DOHH2 (cell line): ENCODE results near the gene GPC4.

Source experiments
- H3F3A ChIP-seq: fragments of 200-600 bp; sonication (generic), shearing (Covaris generic); 2 replicates; pipeline ENCODE4 v1.6.0; 2016; ENCODE audit warnings: antibody characterized with exemption, mild to moderate bottlenecking; ENCODE audit not compliant: control insufficient read depth, insufficient read depth
- H3K27ac ChIP-seq: fragments of 200-600 bp; sonication (generic); 2 replicates; pipeline ENCODE4 v1.5.1; 2014; ENCODE audit warnings: low read depth, mild to moderate bottlenecking, low read length, moderate library complexity
- H3K27me3 ChIP-seq: fragments of 200-600 bp; sonication (generic); 2 replicates; pipeline ENCODE4 v1.6.1; 2014; ENCODE audit warnings: mild to moderate bottlenecking, low read length, mixed read lengths; ENCODE audit not compliant: control insufficient read depth
- H3K36me3 ChIP-seq: fragments of 200-600 bp; sonication (generic); 2 replicates; pipeline ENCODE4 v1.6.1; 2014; ENCODE audit warnings: mild to moderate bottlenecking, low read length, moderate library complexity, mixed read lengths; ENCODE audit not compliant: control insufficient read depth
- H3K4me1 ChIP-seq: fragments of 200-600 bp; sonication (generic); 2 replicates; pipeline ENCODE4 v1.6.1; 2014; ENCODE audit warnings: mild to moderate bottlenecking, low read length, mixed read lengths; ENCODE audit not compliant: control insufficient read depth
- H3K4me2 ChIP-seq: fragments of 200-600 bp; sonication (generic); 2 replicates; pipeline ENCODE4 v1.6.0; 2014; ENCODE audit warnings: mild to moderate bottlenecking, low read length, moderate library complexity
- H3K4me3 ChIP-seq: fragments of 200-600 bp; sonication (generic); 2 replicates; pipeline ENCODE4 v1.5.1; 2014; ENCODE audit warnings: mild to moderate bottlenecking, low read length, mixed read lengths
- H3K79me2 ChIP-seq: fragments of 200-600 bp; sonication (generic); 2 replicates; pipeline ENCODE4 v1.6.1; 2014; ENCODE audit warnings: mild to moderate bottlenecking, low read length, mixed read lengths; ENCODE audit not compliant: control insufficient read depth
- H3K9me2 ChIP-seq: fragments of 200-600 bp; sonication (generic); replicated peaks from 2 replicates; pipeline ENCODE4 v1.6.1; 2014; ENCODE audit warnings: mild to moderate bottlenecking, low read length, mixed read lengths; ENCODE audit not compliant: control insufficient read depth
- H3K9me3 ChIP-seq: fragments of 200-600 bp; sonication (generic); 2 replicates; pipeline ENCODE4 v1.6.1; 2014; ENCODE audit warnings: antibody characterized with exemption, low read length, mixed read lengths; ENCODE audit not compliant: control insufficient read depth, insufficient read depth
- H4K20me1 ChIP-seq: fragments of 200-600 bp; sonication (generic); 2 replicates; pipeline ENCODE4 v1.6.0; 2014; ENCODE audit warnings: low read depth, mild to moderate bottlenecking, antibody characterized with exemption, low read length, moderate library complexity; ENCODE audit not compliant: control insufficient read depth, insufficient read depth
- EZH2phosphoT487 ChIP-seq: fragments of 200-600 bp; sonication (generic); IDR thresholded peaks from 2 replicates; pipeline ENCODE4 v1.6.1; 2017; ENCODE audit warnings: borderline replicate concordance, mild to moderate bottlenecking, antibody characterized with exemption, low read length, moderate library complexity, mixed read lengths
- TF ChIP-seq, protein P1 (sequence below): fragments of 200-600 bp; sonication (generic); IDR thresholded peaks from one replicate; pipeline ENCODE4 v1.5.1; 2014; ENCODE audit warnings: antibody characterized with exemption, mild to moderate bottlenecking, low read depth, low read length; ENCODE audit not compliant: poor library complexity, severe bottlenecking

The GPC4 gene

DNA sequence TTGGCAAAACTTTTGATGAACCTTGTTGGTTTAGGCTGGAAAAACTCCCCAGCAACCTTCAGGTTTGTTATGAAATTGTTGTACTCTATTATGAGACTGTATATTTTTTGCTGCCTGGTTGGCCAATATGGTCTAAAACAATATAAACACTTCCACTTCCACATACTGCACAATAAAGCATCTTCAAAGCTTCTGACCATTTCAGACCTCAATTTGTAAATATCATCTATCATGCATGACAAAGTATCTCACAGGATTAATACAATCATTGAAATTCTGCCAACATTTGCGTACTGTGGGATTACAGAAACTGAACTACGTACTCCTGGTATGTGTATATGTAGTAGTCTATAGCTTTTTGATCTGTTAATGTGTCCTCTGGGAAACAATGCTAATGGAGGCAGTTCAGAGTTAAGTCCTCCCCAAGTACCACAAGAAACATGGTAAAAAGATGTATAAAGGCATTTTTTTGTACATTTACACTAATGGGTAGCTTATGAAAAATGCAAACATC lies 40.4 kb downstream of the GPC4 start:
- Histone ChIP-seq H3K4me3 (no peak overlapping the region), H3K27ac (no peak overlapping the region), H3F3A (no peaks in the 10 kb centered on the region), H4K20me1 (no peaks in the 10 kb centered on the region), H3K27me3 (no peaks in the 10 kb centered on the region), H3K4me2 (peak overlapping the region; percentile 34), H3K9me3 (no peaks in the 10 kb centered on the region), H3K4me1 (peaks cover 73% of the 10 kb centered on the region), H3K9me2 (no peaks in the 10 kb centered on the region), H3K36me3 (no peaks in the 10 kb centered on the region), H3K79me2 (peaks cover 14% of the 10 kb centered on the region)
- no peak for TF ChIP-seq EZH2phosphoT487
- TF ChIP-seq, protein P1, sequence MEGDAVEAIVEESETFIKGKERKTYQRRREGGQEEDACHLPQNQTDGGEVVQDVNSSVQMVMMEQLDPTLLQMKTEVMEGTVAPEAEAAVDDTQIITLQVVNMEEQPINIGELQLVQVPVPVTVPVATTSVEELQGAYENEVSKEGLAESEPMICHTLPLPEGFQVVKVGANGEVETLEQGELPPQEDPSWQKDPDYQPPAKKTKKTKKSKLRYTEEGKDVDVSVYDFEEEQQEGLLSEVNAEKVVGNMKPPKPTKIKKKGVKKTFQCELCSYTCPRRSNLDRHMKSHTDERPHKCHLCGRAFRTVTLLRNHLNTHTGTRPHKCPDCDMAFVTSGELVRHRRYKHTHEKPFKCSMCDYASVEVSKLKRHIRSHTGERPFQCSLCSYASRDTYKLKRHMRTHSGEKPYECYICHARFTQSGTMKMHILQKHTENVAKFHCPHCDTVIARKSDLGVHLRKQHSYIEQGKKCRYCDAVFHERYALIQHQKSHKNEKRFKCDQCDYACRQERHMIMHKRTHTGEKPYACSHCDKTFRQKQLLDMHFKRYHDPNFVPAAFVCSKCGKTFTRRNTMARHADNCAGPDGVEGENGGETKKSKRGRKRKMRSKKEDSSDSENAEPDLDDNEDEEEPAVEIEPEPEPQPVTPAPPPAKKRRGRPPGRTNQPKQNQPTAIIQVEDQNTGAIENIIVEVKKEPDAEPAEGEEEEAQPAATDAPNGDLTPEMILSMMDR: no peak

DNA sequence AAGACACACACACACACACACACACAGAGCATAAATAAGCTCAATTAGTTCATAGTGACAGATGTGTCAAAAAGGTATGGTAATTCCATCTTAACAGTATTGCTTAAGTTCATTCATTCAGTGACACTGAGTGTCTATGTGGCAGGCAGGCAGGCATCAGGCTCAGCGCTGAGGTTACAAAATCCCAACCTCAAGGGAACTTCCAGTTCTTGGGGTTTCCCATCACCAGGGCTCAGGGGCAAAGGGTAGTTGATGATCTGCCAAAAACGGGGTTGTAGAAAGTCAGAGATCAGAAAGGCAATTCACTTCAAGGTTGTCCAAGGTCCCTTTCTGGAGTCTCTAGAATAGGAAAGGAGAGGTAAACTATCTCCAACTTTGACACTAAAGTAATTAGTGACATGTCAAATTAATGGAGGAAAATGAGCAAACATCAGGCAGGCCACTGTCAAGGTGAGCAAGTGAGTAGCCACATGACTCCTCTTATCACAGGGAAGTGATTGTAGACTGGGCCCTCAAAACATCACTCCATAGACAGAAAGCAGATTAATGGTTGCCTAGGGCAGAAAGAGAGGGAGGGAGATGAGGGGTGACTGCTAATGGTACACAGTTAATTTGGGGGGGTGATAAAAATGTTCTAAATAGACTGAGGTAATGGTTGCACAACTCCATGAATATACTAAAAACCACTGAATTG lies 41.8 kb downstream of the GPC4 start:
- Histone ChIP-seq H3K79me2 (peaks cover under 1% of the 10 kb centered on the region; the same call in 1 of the 2 replicates), H3K36me3 (no peaks in the 10 kb centered on the region), H3K4me3 (no peak overlapping the region), H3K27ac (no peak overlapping the region), H3K9me3 (no peaks in the 10 kb centered on the region), H3K27me3 (no peaks in the 10 kb centered on the region), H4K20me1 (no peaks in the 10 kb centered on the region), H3K4me2 (no peak overlapping the region), H3K9me2 (no peaks in the 10 kb centered on the region), H3F3A (no peaks in the 10 kb centered on the region), H3K4me1 (peaks cover 73% of the 10 kb centered on the region)
- TF ChIP-seq, protein P1: no peak
- no peak for TF ChIP-seq EZH2phosphoT487

DNA sequence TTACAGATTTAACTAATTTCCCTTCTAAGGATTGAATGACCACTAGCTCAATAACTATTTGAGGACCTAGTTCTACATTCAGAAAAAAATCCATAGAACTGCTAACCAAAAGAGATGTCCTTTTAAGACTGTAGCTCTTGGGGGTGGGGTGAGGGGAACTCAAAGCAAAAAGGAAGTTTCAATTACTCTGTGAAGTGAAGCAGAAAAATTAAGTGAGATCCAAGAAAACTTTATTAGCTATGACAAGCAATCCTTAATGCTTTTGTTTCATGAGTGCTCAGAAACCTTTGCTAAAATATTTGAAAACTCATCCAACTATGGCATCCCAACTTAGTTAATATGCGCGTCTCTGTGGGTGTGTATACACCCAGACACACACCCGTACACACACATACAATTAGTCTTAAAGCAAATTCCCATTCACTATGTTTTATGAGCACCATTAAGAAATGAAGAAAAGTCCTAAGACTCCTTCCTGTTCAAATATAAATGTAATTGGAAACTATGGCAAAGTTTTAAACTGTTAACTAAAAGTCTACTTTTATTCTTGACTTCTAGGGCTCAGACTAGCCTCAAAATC lies 44.5 kb downstream of the GPC4 start:
- Histone ChIP-seq H3K4me3 (peak overlapping the region; percentile 24), H3K4me2 (peak overlapping the region; percentile 55), H3K9me2 (no peaks in the 10 kb centered on the region), H3K27ac (peak overlapping the region; percentile 38), H3K36me3 (no peaks in the 10 kb centered on the region), H3K4me1 (peaks cover 93% of the 10 kb centered on the region), H3K79me2 (no peaks in the 10 kb centered on the region), H3K9me3 (no peaks in the 10 kb centered on the region), H3K27me3 (no peaks in the 10 kb centered on the region), H4K20me1 (no peaks in the 10 kb centered on the region), H3F3A (no peaks in the 10 kb centered on the region)
- TF ChIP-seq, protein P1: no peak
- TF ChIP-seq EZH2phosphoT487: no peak
